CD14-positive monocyte (primary cell): Measurements from ENCODE around the gene HIPK1. TPM values are rescaled to one million over a fixed set of nuclear protein-coding genes. Genes with fewer than 3 reads are reported as not detected.

Experiments
- DNase-seq, 3 donors: peaks; one replicate each; pipeline ENCODE4 v3.0.0-alpha.2; 2011 to 2022
- H2AFZ ChIP-seq: 2 replicates; pipeline ENCODE4 v1.6.0; 2012; ENCODE audit warnings: mild to moderate bottlenecking, low read depth, low read length, inconsistent platforms; ENCODE audit not compliant: insufficient read depth, poor library complexity, severe bottlenecking
- H3K27ac ChIP-seq, 2 donors: 1 replicate in 1 of 2; 2 replicates in 1 of 2; pipeline ENCODE4 v1.5.1; 2012 to 2013; ENCODE audit warnings: low read length in 2 of 2, control low read depth in 1 of 2, inconsistent platforms in 1 of 2, low read depth in 1 of 2, mild to moderate bottlenecking in 1 of 2
- H3K27me3 ChIP-seq, 2 donors: one replicate each; pipeline versions ENCODE4 v1.6.0 to v1.6.1; 2011 to 2013; ENCODE audit warnings: low read length in 2 of 2; ENCODE audit not compliant: control insufficient read depth in 2 of 2, insufficient read depth in 2 of 2
- H3K36me3 ChIP-seq, 2 donors: replicated peaks in 1 of 2; 1 replicate in 1 of 2; 2 replicates in 1 of 2; pipeline versions ENCODE4 v1.5.1 to v1.6.1; 2012 to 2013; ENCODE audit warnings: low read length in 2 of 2, control low read depth in 1 of 2, inconsistent platforms in 1 of 2, mild to moderate bottlenecking in 1 of 2; ENCODE audit not compliant: insufficient read depth in 2 of 2, control insufficient read depth in 1 of 2
- H3K4me1 ChIP-seq, 2 donors: 1 replicate in 1 of 2; 2 replicates in 1 of 2; pipeline versions ENCODE4 v1.5.1 to v1.6.1; 2012 to 2013; ENCODE audit warnings: low read length in 2 of 2, control low read depth in 1 of 2, inconsistent platforms in 1 of 2, mild to moderate bottlenecking in 1 of 2, moderate library complexity in 1 of 2; ENCODE audit not compliant: insufficient read depth in 2 of 2, control insufficient read depth in 1 of 2
- H3K4me2 ChIP-seq: replicated peaks from 2 replicates; pipeline ENCODE3; 2012; ENCODE audit warnings: low read length, moderate library complexity, mild to moderate bottlenecking; ENCODE audit not compliant: poor library complexity, severe bottlenecking; ENCODE audit errors: extremely low read depth
- H3K4me3 ChIP-seq, 3 experiments: fragments of 200-600 bp in 1 of 3; sonication (generic) in 1 of 3; replicated peaks in 1 of 3; 1 replicate in 2 of 3; 2 replicates in 1 of 3; pipeline ENCODE4 v1.5.1; 2011 to 2013; ENCODE audit warnings: low read length in 3 of 3, mild to moderate bottlenecking in 3 of 3, control low read depth in 2 of 3, low read depth in 2 of 3, inconsistent platforms in 1 of 3, moderate library complexity in 1 of 3
- H3K79me2 ChIP-seq: 2 replicates; pipeline ENCODE4 v1.6.0; 2012; ENCODE audit warnings: mild to moderate bottlenecking, control low read depth, inconsistent platforms, low read length, moderate library complexity; ENCODE audit not compliant: insufficient read depth
- H3K9ac ChIP-seq: 2 replicates; pipeline ENCODE4 v1.6.0; 2017; ENCODE audit warnings: low read length, mild to moderate bottlenecking; ENCODE audit not compliant: insufficient read depth, poor library complexity, severe bottlenecking
- H3K9me3 ChIP-seq, 2 donors: replicated peaks in 1 of 2; 1 replicate in 1 of 2; 2 replicates in 1 of 2; pipeline versions ENCODE4 v1.5.1 to v1.6.1; 2012 to 2013; ENCODE audit warnings: low read length in 2 of 2, control low read depth in 1 of 2; ENCODE audit not compliant: control insufficient read depth in 1 of 2, insufficient read depth in 1 of 2
- H4K20me1 ChIP-seq: 2 replicates; pipeline ENCODE4 v1.6.0; 2012; ENCODE audit warnings: mild to moderate bottlenecking, low read length, control low read depth, moderate library complexity; ENCODE audit not compliant: insufficient read depth
- H3K27ac Mint-ChIP-seq, 7 donors: one replicate each; pipeline ENCODE4 v1.8.0; 2020; ENCODE audit warnings: mild to moderate bottlenecking in 7 of 7, mixed read lengths in 7 of 7, moderate library complexity in 6 of 7, inconsistent platforms in 2 of 7
- H3K27me3 Mint-ChIP-seq, 3 donors: one replicate each; pipeline ENCODE4 v1.8.0; 2021 to 2022; ENCODE audit warnings: low read depth in 3 of 3, mild to moderate bottlenecking in 3 of 3, mixed read lengths in 3 of 3, moderate library complexity in 3 of 3, inconsistent platforms in 1 of 3
- H3K36me3 Mint-ChIP-seq, 2 donors: one replicate each; pipeline ENCODE4 v1.8.0; 2020; ENCODE audit warnings: mixed read lengths in 2 of 2, inconsistent platforms in 1 of 2, mild to moderate bottlenecking in 1 of 2
- H3K4me1 Mint-ChIP-seq: one replicate; pipeline ENCODE4 v1.8.0; 2020; ENCODE audit warnings: mild to moderate bottlenecking, mixed read lengths
- H3K4me3 Mint-ChIP-seq, 2 donors: one replicate each; pipeline ENCODE4 v1.8.0; 2020; ENCODE audit warnings: mild to moderate bottlenecking in 2 of 2, mixed read lengths in 2 of 2, moderate library complexity in 1 of 2
- H3K9me3 Mint-ChIP-seq, 7 donors: one replicate each; pipeline ENCODE4 v1.8.0; 2020 to 2022; ENCODE audit warnings: mixed read lengths in 7 of 7, mild to moderate bottlenecking in 6 of 7, moderate library complexity in 6 of 7, inconsistent platforms in 2 of 7
- CTCF ChIP-seq: fragments of 200-600 bp; IDR thresholded peaks from one replicate; pipeline ENCODE4 v1.8.0; 2022; ENCODE audit warnings: antibody characterized with exemption, mild to moderate bottlenecking
- WGBS: methylation state at CpG from one replicate; pipeline ENCODE4 v1.1.5; 2013; ENCODE audit warnings: missing lambda C conversion rate; ENCODE audit not compliant: insufficient coverage; 5-methylcytosine and 5-hydroxymethylcytosine counted together
- intact Hi-C, 2 donors: fragments of 100-400 bp; cut with micrococcal nuclease; formaldehyde crosslinking; loops; one replicate each; pipeline versions ENCODE4 v1.15.0 to v1.15.1; 2023
- polyA plus RNA-seq, 3 donors: library from polyadenylated mRNA; depleted of rRNA in 1 of 3; unstranded in 2 of 3; stranded (reverse) in 1 of 3; fragments of 300-500 nt in 2 of 3; fragments of >200 nt in 1 of 3; fragmentation: Illumina TruSeq in 2 of 3; gene quantifications; 1 replicate in 2 of 3; 2 replicates in 1 of 3; pipeline ENCODE4 v1.2.3, GENCODE V29; 2012 to 2021

HIPK1 gene
- polyA plus RNA-seq, 3 donors, result 10.1 to 57.2 (median 14.8) TPM

- H3K9ac ChIP-seq, result no peak overlapping the region
- no peaks in the 10 kb centered on the region for H3K79me2 ChIP-seq
- H4K20me1 ChIP-seq, result no peaks in the 10 kb centered on the region
- no peak for DNase-seq
- H3K36me3 ChIP-seq, result no peaks in the 10 kb centered on the region
- peaks cover 14 to 41% of the 10 kb centered on the region in 2 donors for H3K9me3 ChIP-seq
- no peak overlapping the region for H3K27ac ChIP-seq
- peaks cover 0 to 3% (median 2%) of the 10 kb centered on the region in 3 donors for H3K27me3 Mint-ChIP-seq
- H3K27me3 ChIP-seq, result no peaks in the 10 kb centered on the region
- no peak overlapping the region for H3K27ac Mint-ChIP-seq
- H3K4me2 ChIP-seq, result no peak overlapping the region
- no peaks in the 10 kb centered on the region for H3K4me1 ChIP-seq
- no peak for TF ChIP-seq CTCF
- H3K9me3 Mint-ChIP-seq, result peaks cover 21 to 41% (median 35%) of the 10 kb centered on the region in 7 donors
- intact Hi-C loops, result no loop called here
- H3K4me1 Mint-ChIP-seq, result no peaks in the 10 kb centered on the region
- no peak overlapping the region for H2AFZ ChIP-seq
- no peak overlapping the region for H3K4me3 Mint-ChIP-seq
- WGBS, result no CpG with 5 or more reads among the region's 2 CpGs
- peaks cover 0 to 2% of the 10 kb centered on the region in 2 donors for H3K36me3 Mint-ChIP-seq
- no peak overlapping the region for H3K4me3 ChIP-seq
Measured at GRCh38 chr1:113990530-113990929, 61.4 kb downstream of the HIPK1 start.

- Mint-ChIP-seq H3K4me1 (no peaks in the 10 kb centered on the region), H3K4me3 (no peak overlapping the region), H3K9me3 (peaks cover 24 to 43% (median 37%) of the 10 kb centered on the region in 7 donors), H3K36me3 (peaks cover 0 to 2% of the 10 kb centered on the region in 2 donors), H3K27ac (no peak overlapping the region), H3K27me3 (peaks cover 0 to 3% (median 2%) of the 10 kb centered on the region in 3 donors)
- intact Hi-C loops, result no loop called here
- Histone ChIP-seq H3K4me2 (no peak overlapping the region), H3K9me3 (peaks cover 15 to 44% of the 10 kb centered on the region in 2 donors), H3K4me3 (no peak overlapping the region), H3K4me1 (no peaks in the 10 kb centered on the region), H4K20me1 (no peaks in the 10 kb centered on the region), H3K27ac (no peak overlapping the region), H3K79me2 (no peaks in the 10 kb centered on the region), H3K9ac (no peak overlapping the region), H3K27me3 (no peaks in the 10 kb centered on the region), H3K36me3 (no peaks in the 10 kb centered on the region), H2AFZ (no peak overlapping the region)
- DNase-seq, result no peak
- no peak for TF ChIP-seq CTCF
- WGBS, result no CpG with 5 or more reads among the region's 4 CpGs
Measured at GRCh38 chr1:113990961-113991360, 61.8 kb downstream of the HIPK1 start.
